DND-41 (cell line): ENCODE results near the gene C10orf105.

Experiments
- ATAC-seq: fragments of 200-7000 bp; cut with Tn5 transposase; 3 replicates; pipeline ENCODE4 v1.9.1; 2021; ENCODE audit warnings: low read depth; ENCODE audit not compliant: insufficient read depth
- DNase-seq: peaks from one replicate; pipeline ENCODE4 v3.0.0-alpha.2; 2020
- H2AFZ ChIP-seq: 2 replicates; pipeline ENCODE4 v1.6.0; 2012; ENCODE audit warnings: low read depth, low read length
- H3K27ac ChIP-seq: 2 replicates; pipeline ENCODE4 v1.5.1; 2012; ENCODE audit warnings: low read length, inconsistent platforms
- H3K27me3 ChIP-seq: fragments of 200-600 bp; sonication (generic); 2 replicates; pipeline ENCODE4 v1.6.0; 2012; ENCODE audit warnings: low read length, mild to moderate bottlenecking, inconsistent platforms; ENCODE audit not compliant: insufficient read depth, poor library complexity
- H3K36me3 ChIP-seq: 2 replicates; pipeline ENCODE4 v1.5.1; 2012; ENCODE audit warnings: low read length, inconsistent platforms; ENCODE audit not compliant: insufficient read depth
- H3K4me1 ChIP-seq: 2 replicates; pipeline ENCODE4 v1.5.1; 2012; ENCODE audit warnings: mild to moderate bottlenecking, low read length; ENCODE audit not compliant: insufficient read depth
- H3K4me2 ChIP-seq: 2 replicates; pipeline ENCODE4 v1.6.0; 2012; ENCODE audit warnings: mild to moderate bottlenecking, moderate library complexity, low read length, inconsistent platforms; ENCODE audit not compliant: insufficient read depth
- H3K4me3 ChIP-seq, 2 experiments: fragments of 200-600 bp in 1 of 2; shearing (Covaris generic) in 1 of 2; 2 replicates each; pipeline ENCODE4 v1.5.1; 2012 to 2016; ENCODE audit warnings: inconsistent platforms in 2 of 2, low read length in 2 of 2, mild to moderate bottlenecking in 2 of 2, low read depth in 1 of 2, moderate library complexity in 1 of 2
- H3K79me2 ChIP-seq: 2 replicates; pipeline ENCODE4 v1.6.0; 2012; ENCODE audit warnings: low read length, inconsistent platforms; ENCODE audit not compliant: insufficient read depth
- H3K9ac ChIP-seq: 2 replicates; pipeline ENCODE4 v1.6.0; 2012; ENCODE audit warnings: low read depth, mild to moderate bottlenecking, inconsistent platforms, low read length, moderate library complexity
- H3K9me3 ChIP-seq: 2 replicates; pipeline ENCODE4 v1.5.1; 2012; ENCODE audit warnings: low read length, moderate library complexity, mild to moderate bottlenecking, inconsistent platforms; ENCODE audit not compliant: insufficient read depth, severe bottlenecking
- H4K20me1 ChIP-seq: 2 replicates; pipeline ENCODE4 v1.6.0; 2012; ENCODE audit warnings: low read length; ENCODE audit not compliant: insufficient read depth
- CTCF ChIP-seq: IDR thresholded peaks from 2 replicates; pipeline ENCODE4 v1.5.1; 2012; ENCODE audit warnings: borderline replicate concordance, low read length, moderate library complexity, mild to moderate bottlenecking; ENCODE audit not compliant: poor library complexity, severe bottlenecking; ENCODE audit errors: extremely low read depth
- EZH2 ChIP-seq: IDR thresholded peaks from 3 replicates; pipeline ENCODE4 v1.6.1; 2012; ENCODE audit warnings: borderline replicate concordance, low read depth, mild to moderate bottlenecking, moderate library complexity, low read length, inconsistent platforms; ENCODE audit not compliant: severe bottlenecking

The C10orf105 gene

GRCh38 chr10:71747551-71748523 lies 28.3 kb upstream of the C10orf105 start:
- no peaks in the 10 kb centered on the region for H3K79me2 ChIP-seq
- no peak for TF ChIP-seq CTCF
- TF ChIP-seq EZH2 = no peak
- H3K9ac ChIP-seq = peak overlapping the region; percentile 58
- H4K20me1 ChIP-seq = no peaks in the 10 kb centered on the region
- peak; percentile 17 for ATAC-seq
- H3K9me3 ChIP-seq = no peaks in the 10 kb centered on the region
- H3K27me3 ChIP-seq = no peaks in the 10 kb centered on the region
- H3K4me3 ChIP-seq = peak overlapping the region in 1 of 2 experiments; percentile 23; a peak in 1 of 4 replicates
- H3K36me3 ChIP-seq = peaks cover 8% of the 10 kb centered on the region; the same call in 1 of the 2 replicates
- H3K4me2 ChIP-seq = peak overlapping the region; percentile 54
- peak overlapping the region; percentile 95 for H3K27ac ChIP-seq
- peak; percentile 77 for DNase-seq
- peak overlapping the region; percentile 21 for H2AFZ ChIP-seq
- H3K4me1 ChIP-seq = peaks cover 66% of the 10 kb centered on the region

GRCh38 chr10:71747039-71747531 lies 27.5 kb upstream of the C10orf105 start:
- Histone ChIP-seq H3K4me3 (no peak overlapping the region), H2AFZ (no peak overlapping the region), H3K27me3 (no peaks in the 10 kb centered on the region), H3K4me1 (peaks cover 69% of the 10 kb centered on the region), H4K20me1 (no peaks in the 10 kb centered on the region), H3K9ac (peak overlapping the region; percentile 58), H3K36me3 (peaks cover 8% of the 10 kb centered on the region; the same call in 1 of the 2 replicates), H3K9me3 (no peaks in the 10 kb centered on the region), H3K4me2 (no peak overlapping the region), H3K27ac (peak overlapping the region; percentile 95), H3K79me2 (no peaks in the 10 kb centered on the region)
- DNase-seq (peak; percentile 25), ATAC-seq (no peak)
- TF ChIP-seq CTCF = no peak
- no peak for TF ChIP-seq EZH2

GRCh38 chr10:71746344-71747037 lies 26.9 kb upstream of the C10orf105 start:
- Histone ChIP-seq H4K20me1 (no peaks in the 10 kb centered on the region), H3K27me3 (no peaks in the 10 kb centered on the region), H3K4me1 (peaks cover 74% of the 10 kb centered on the region), H3K27ac (peak overlapping the region; percentile 95), H2AFZ (no peak overlapping the region), H3K9ac (no peak overlapping the region), H3K79me2 (no peaks in the 10 kb centered on the region), H3K9me3 (no peaks in the 10 kb centered on the region), H3K4me2 (no peak overlapping the region), H3K4me3 (no peak overlapping the region), H3K36me3 (peaks cover 8% of the 10 kb centered on the region; the same call in 1 of the 2 replicates)
- TF ChIP-seq CTCF = peak; percentile 12
- TF ChIP-seq EZH2 = no peak
- ATAC-seq = no peak
- DNase-seq = peak; percentile 30
